ENCODE data around the gene PAX6. TPM values are rescaled to one million over a fixed set of nuclear protein-coding genes. Genes with fewer than 3 reads are reported as not detected.

The PAX6 gene
- total RNA-seq, 1 donor from 2014 or later, result not detected

- no peak for TF ChIP-seq CTCF (IDR thresholded peaks at IDR 0.05)
- H3K9me3 Mint-ChIP-seq (ENCODE audit: unreplicated experiment), result no peaks in the 10 kb centered on the region
- H3K27ac Mint-ChIP-seq (ENCODE audit: unreplicated experiment), result no peak overlapping the region
- H3K36me3 Mint-ChIP-seq (ENCODE audit: unreplicated experiment), result no peaks in the 10 kb centered on the region
- DNase-seq (ENCODE audit: extremely low spot score, unreplicated experiment), result no peak
- peaks cover 8% of the 10 kb centered on the region for H3K4me1 Mint-ChIP-seq (ENCODE audit: unreplicated experiment)
- no peak overlapping the region for H3K4me3 Mint-ChIP-seq (ENCODE audit: unreplicated experiment)
- peaks cover 12% of the 10 kb centered on the region for H3K27me3 Mint-ChIP-seq (ENCODE audit: unreplicated experiment)
These were observed 24.0 kb downstream of the PAX6 start for GRCh38 chr11:31786996-31787685.

GRCh38 chr11:31784611-31785010, 26.5 kb downstream of the PAX6 start:
- Mint-ChIP-seq H3K4me3 (ENCODE audit: unreplicated experiment) (no peak overlapping the region), H3K4me1 (ENCODE audit: unreplicated experiment) (peaks cover 10% of the 10 kb centered on the region), H3K27ac (ENCODE audit: unreplicated experiment) (no peak overlapping the region), H3K27me3 (ENCODE audit: unreplicated experiment) (peaks cover 2% of the 10 kb centered on the region), H3K9me3 (ENCODE audit: unreplicated experiment) (no peaks in the 10 kb centered on the region), H3K36me3 (ENCODE audit: unreplicated experiment) (no peaks in the 10 kb centered on the region)
- TF ChIP-seq CTCF (IDR thresholded peaks at IDR 0.05), result no peak
- DNase-seq (ENCODE audit: extremely low spot score, unreplicated experiment), result no peak

DNA sequence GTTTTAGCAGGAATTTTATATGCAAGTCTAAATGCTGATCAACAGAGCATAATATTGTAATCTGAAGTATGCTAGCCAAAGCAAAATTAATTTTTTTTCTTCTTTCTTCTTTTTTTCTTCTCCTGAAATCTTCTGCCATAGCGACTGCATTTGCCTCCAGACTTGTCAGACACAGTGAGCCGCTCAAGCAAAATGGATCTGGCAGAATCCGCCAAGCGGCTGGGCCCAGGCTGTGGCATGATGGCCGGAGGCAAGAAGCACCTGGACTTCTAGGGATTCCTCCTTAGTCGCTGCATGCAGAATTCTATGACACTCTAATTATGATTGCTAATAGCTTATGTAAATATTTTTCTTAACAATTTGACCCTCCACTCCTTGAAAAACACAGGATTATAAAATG, 27.9 kb downstream of the PAX6 start:
- Mint-ChIP-seq H3K9me3 (ENCODE audit: unreplicated experiment) (no peaks in the 10 kb centered on the region), H3K36me3 (ENCODE audit: unreplicated experiment) (no peaks in the 10 kb centered on the region), H3K4me3 (ENCODE audit: unreplicated experiment) (no peak overlapping the region), H3K4me1 (ENCODE audit: unreplicated experiment) (peaks cover 23% of the 10 kb centered on the region), H3K27me3 (ENCODE audit: unreplicated experiment) (peaks cover 2% of the 10 kb centered on the region), H3K27ac (ENCODE audit: unreplicated experiment) (no peak overlapping the region)
- TF ChIP-seq CTCF (IDR thresholded peaks at IDR 0.05), result no peak
- no peak for DNase-seq (ENCODE audit: extremely low spot score, unreplicated experiment)

GRCh38 chr11:31782257-31782656, 28.9 kb downstream of the PAX6 start:
- H3K27ac Mint-ChIP-seq (ENCODE audit: unreplicated experiment), result no peak overlapping the region
- peaks cover 2% of the 10 kb centered on the region for H3K36me3 Mint-ChIP-seq (ENCODE audit: unreplicated experiment)
- peaks cover 23% of the 10 kb centered on the region for H3K4me1 Mint-ChIP-seq (ENCODE audit: unreplicated experiment)
- H3K9me3 Mint-ChIP-seq (ENCODE audit: unreplicated experiment), result no peaks in the 10 kb centered on the region
- peaks cover 1% of the 10 kb centered on the region for H3K27me3 Mint-ChIP-seq (ENCODE audit: unreplicated experiment)
- DNase-seq (ENCODE audit: extremely low spot score, unreplicated experiment), result no peak
- H3K4me3 Mint-ChIP-seq (ENCODE audit: unreplicated experiment), result no peak overlapping the region
- no peak for TF ChIP-seq CTCF (IDR thresholded peaks at IDR 0.05)

- Mint-ChIP-seq H3K9me3 (ENCODE audit: unreplicated experiment) (no peaks in the 10 kb centered on the region), H3K36me3 (ENCODE audit: unreplicated experiment) (peaks cover 2% of the 10 kb centered on the region), H3K27ac (ENCODE audit: unreplicated experiment) (no peak overlapping the region), H3K27me3 (ENCODE audit: unreplicated experiment) (no peaks in the 10 kb centered on the region), H3K4me1 (ENCODE audit: unreplicated experiment) (peaks cover 23% of the 10 kb centered on the region), H3K4me3 (ENCODE audit: unreplicated experiment) (no peak overlapping the region)
- no peak for TF ChIP-seq CTCF (IDR thresholded peaks at IDR 0.05)
- no peak for DNase-seq (ENCODE audit: extremely low spot score, unreplicated experiment)
These were observed 30.6 kb downstream of the PAX6 start for GRCh38 chr11:31780480-31780971.
